Measurements from ENCODE around the gene C2CD2. TPM values are rescaled to one million over a fixed set of nuclear protein-coding genes. Genes with fewer than 3 reads are reported as not detected.
A peak's percentile ranks its signal among the peaks of the same experiment; 100 is the strongest.
"Not testable (repeated sequence)": the region's sequence is repeated elsewhere in the genome, so short reads cannot be mapped to it uniquely, and the experiment has no call there.

Gene C2CD2
- total RNA-seq, 1 donor from 2014 or later: 15.3 TPM

DNA sequence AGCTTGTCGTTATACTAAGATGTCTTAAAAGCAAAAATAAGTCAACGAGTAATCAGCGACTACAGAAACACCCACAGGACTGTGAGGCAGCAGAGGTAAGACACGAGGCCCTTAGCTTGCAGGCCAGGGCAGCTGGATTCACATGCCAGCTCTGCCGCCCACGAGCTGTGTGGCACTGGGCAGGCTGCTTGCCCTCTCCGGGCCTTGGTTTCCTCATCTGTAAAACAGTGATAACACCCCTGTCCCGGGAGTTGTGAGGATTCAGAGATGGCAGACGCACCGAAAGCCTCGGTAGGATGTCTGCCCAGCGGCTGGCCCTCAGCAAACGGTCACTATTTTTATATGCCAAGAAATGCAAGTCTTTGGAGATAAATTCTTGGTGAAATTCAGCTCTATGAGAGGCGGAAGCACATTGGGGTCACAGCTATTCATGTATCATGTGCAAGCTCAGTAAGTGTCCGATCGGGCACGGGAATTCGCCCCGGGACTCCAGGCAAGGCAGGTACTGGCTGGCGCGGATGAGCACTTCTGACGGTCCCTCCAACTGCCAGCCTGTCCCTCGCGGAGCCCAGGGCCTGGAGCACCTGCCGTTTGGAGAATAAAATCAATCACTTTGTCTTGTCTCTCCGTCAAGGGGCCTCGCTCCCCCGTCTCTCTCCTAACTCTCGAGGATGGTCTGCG is 1.1 kb downstream of the C2CD2 start:
- peaks cover 20% of the 10 kb centered on the region for H4K20me1 ChIP-seq (ENCODE audit: low read depth)
- no peak overlapping the region for H3K27ac ChIP-seq
- no peaks in the 10 kb centered on the region for H3K9me3 ChIP-seq (ENCODE audit: low read depth)
- H3K36me3 Mint-ChIP-seq: peaks cover 6% of the 10 kb centered on the region
- H3K27me3 Mint-ChIP-seq (ENCODE audit: insufficient read depth, low read depth): peaks cover 18% of the 10 kb centered on the region
- H3K9me3 Mint-ChIP-seq: no peaks in the 10 kb centered on the region
- peak overlapping the region; percentile 68 for H3K4me3 ChIP-seq
- H3K4me2 ChIP-seq: peak overlapping the region; percentile 79
- no peak overlapping the region for H3K9ac ChIP-seq
- H3K36me3 ChIP-seq: no peaks in the 10 kb centered on the region
- H2AFZ ChIP-seq (replicated peaks): peak overlapping the region; percentile 95
- H3F3A ChIP-seq (ENCODE audit: low read depth): peaks cover 39% of the 10 kb centered on the region
- H3K4me1 ChIP-seq: peaks cover 37% of the 10 kb centered on the region
- peak overlapping the region; percentile 84 for H3K4me3 Mint-ChIP-seq
- peaks cover 50% of the 10 kb centered on the region for H3K4me1 Mint-ChIP-seq
- H3K79me2 ChIP-seq (ENCODE audit: low read depth): peaks cover 35% of the 10 kb centered on the region
- peaks cover 20% of the 10 kb centered on the region for H3K27me3 ChIP-seq
- TF ChIP-seq, protein P1, sequence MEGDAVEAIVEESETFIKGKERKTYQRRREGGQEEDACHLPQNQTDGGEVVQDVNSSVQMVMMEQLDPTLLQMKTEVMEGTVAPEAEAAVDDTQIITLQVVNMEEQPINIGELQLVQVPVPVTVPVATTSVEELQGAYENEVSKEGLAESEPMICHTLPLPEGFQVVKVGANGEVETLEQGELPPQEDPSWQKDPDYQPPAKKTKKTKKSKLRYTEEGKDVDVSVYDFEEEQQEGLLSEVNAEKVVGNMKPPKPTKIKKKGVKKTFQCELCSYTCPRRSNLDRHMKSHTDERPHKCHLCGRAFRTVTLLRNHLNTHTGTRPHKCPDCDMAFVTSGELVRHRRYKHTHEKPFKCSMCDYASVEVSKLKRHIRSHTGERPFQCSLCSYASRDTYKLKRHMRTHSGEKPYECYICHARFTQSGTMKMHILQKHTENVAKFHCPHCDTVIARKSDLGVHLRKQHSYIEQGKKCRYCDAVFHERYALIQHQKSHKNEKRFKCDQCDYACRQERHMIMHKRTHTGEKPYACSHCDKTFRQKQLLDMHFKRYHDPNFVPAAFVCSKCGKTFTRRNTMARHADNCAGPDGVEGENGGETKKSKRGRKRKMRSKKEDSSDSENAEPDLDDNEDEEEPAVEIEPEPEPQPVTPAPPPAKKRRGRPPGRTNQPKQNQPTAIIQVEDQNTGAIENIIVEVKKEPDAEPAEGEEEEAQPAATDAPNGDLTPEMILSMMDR (IDR thresholded peaks at IDR 0.05): no peak
- TF ChIP-seq EZH2phosphoT487 (IDR thresholded peaks at IDR 0.05) (no peak), EZH2 (IDR thresholded peaks at IDR 0.05) (no peak)
- no peak overlapping the region for H3K27ac Mint-ChIP-seq
- peak; percentile 34 for DNase-seq (ENCODE audit: low spot score)

GRCh38 chr21:41951876-41952567 is 1.8 kb downstream of the C2CD2 start:
- peaks cover 20% of the 10 kb centered on the region for H3K27me3 ChIP-seq
- no peak overlapping the region for H2AFZ ChIP-seq (replicated peaks)
- peaks cover 37% of the 10 kb centered on the region for H3K4me1 ChIP-seq
- Mint-ChIP-seq H3K27me3 (ENCODE audit: insufficient read depth, low read depth) (peaks cover 18% of the 10 kb centered on the region), H3K36me3 (peaks cover 6% of the 10 kb centered on the region), H3K9me3 (no peaks in the 10 kb centered on the region), H3K4me1 (peaks cover 45% of the 10 kb centered on the region), H3K4me3 (peak overlapping the region; percentile 84), H3K27ac (no peak overlapping the region)
- peak overlapping the region; percentile 68 for H3K4me3 ChIP-seq
- H3K79me2 ChIP-seq (ENCODE audit: low read depth): peaks cover 35% of the 10 kb centered on the region
- peak overlapping the region; percentile 79 for H3K4me2 ChIP-seq
- no peaks in the 10 kb centered on the region for H3K9me3 ChIP-seq (ENCODE audit: low read depth)
- no peak overlapping the region for H3K27ac ChIP-seq
- H3K36me3 ChIP-seq: no peaks in the 10 kb centered on the region
- DNase-seq (ENCODE audit: low spot score): no peak
- H3F3A ChIP-seq (ENCODE audit: low read depth): peaks cover 39% of the 10 kb centered on the region
- TF ChIP-seq EZH2phosphoT487 (IDR thresholded peaks at IDR 0.05): no peak
- TF ChIP-seq, protein P1 (IDR thresholded peaks at IDR 0.05): no peak
- no peak for TF ChIP-seq EZH2 (IDR thresholded peaks at IDR 0.05)
- peaks cover 20% of the 10 kb centered on the region for H4K20me1 ChIP-seq (ENCODE audit: low read depth)
- H3K9ac ChIP-seq: no peak overlapping the region

DNA sequence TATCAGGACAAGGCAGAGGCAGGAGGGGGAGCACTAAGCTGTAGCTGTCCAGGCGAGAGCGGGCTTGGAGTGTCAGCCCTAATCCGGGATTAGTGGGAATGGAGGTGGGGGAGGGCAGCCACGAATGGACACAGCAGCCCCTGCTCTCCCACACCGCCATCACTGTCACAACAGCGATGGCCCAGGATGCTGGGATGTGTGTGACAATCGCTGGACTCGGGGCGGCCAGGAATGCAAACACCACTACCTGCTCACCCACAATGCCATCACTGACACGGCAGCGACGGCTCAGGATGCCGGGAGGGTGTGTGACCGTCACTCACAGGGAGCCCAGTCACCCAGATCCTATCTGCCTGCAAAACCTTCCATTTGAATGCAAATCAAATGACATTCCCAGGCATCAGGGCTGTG is 2.9 kb downstream of the C2CD2 start:
- H3F3A ChIP-seq (ENCODE audit: low read depth): peaks cover 39% of the 10 kb centered on the region
- DNase-seq (ENCODE audit: low spot score): peak; percentile 84
- no peak overlapping the region for H2AFZ ChIP-seq (replicated peaks)
- peaks cover 20% of the 10 kb centered on the region for H3K27me3 ChIP-seq
- Mint-ChIP-seq H3K4me3 (peak overlapping the region; percentile 64), H3K27me3 (ENCODE audit: insufficient read depth, low read depth) (peaks cover 18% of the 10 kb centered on the region), H3K36me3 (peaks cover 6% of the 10 kb centered on the region), H3K27ac (no peak overlapping the region), H3K4me1 (peaks cover 42% of the 10 kb centered on the region), H3K9me3 (no peaks in the 10 kb centered on the region)
- peaks cover 37% of the 10 kb centered on the region for H3K4me1 ChIP-seq
- H4K20me1 ChIP-seq (ENCODE audit: low read depth): peaks cover 20% of the 10 kb centered on the region
- H3K4me3 ChIP-seq: no peak overlapping the region
- no peak overlapping the region for H3K9ac ChIP-seq
- H3K27ac ChIP-seq: no peak overlapping the region
- H3K36me3 ChIP-seq: no peaks in the 10 kb centered on the region
- peaks cover 41% of the 10 kb centered on the region for H3K79me2 ChIP-seq (ENCODE audit: low read depth)
- TF ChIP-seq, protein P1 (IDR thresholded peaks at IDR 0.05): no peak
- no peak for TF ChIP-seq EZH2phosphoT487 (IDR thresholded peaks at IDR 0.05)
- no peak for TF ChIP-seq EZH2 (IDR thresholded peaks at IDR 0.05)
- H3K4me2 ChIP-seq: peak overlapping the region; percentile 79
- no peaks in the 10 kb centered on the region for H3K9me3 ChIP-seq (ENCODE audit: low read depth)

DNA sequence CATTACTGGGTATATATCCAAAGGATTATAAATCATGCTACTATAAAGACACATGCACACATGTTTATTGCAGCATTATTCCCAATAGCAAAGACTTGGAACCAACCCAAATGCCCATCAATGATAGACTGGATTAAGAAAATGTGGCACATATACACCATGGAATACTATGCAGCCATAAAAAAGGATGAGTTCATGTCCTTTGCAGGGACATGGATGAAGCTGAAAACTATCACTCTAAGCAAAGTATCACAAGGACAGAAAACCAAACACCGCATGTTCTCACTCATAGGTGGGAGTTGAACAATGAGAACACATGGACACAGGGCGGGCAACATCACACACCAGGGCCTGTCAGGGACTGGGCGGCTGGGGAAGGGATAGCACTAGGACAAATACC is 4.2 kb downstream of the C2CD2 start:
- H3K27ac Mint-ChIP-seq: peak overlapping the region; percentile 39
- not testable (repeated sequence) for H3K4me2 ChIP-seq; DNase-seq (ENCODE audit: low spot score); H3K9me3 Mint-ChIP-seq; H2AFZ ChIP-seq (replicated peaks); H3K9me3 ChIP-seq (ENCODE audit: low read depth); H3K27ac ChIP-seq; H3K36me3 Mint-ChIP-seq; H3K9ac ChIP-seq; H3K4me3 ChIP-seq; H3K4me3 Mint-ChIP-seq; H3K36me3 ChIP-seq; H3K27me3 Mint-ChIP-seq (ENCODE audit: insufficient read depth, low read depth)
- peaks cover 30% of the 10 kb centered on the region for H3K4me1 Mint-ChIP-seq
- Histone ChIP-seq H3F3A (ENCODE audit: low read depth) (peaks cover 30% of the 10 kb centered on the region), H4K20me1 (ENCODE audit: low read depth) (peaks cover 20% of the 10 kb centered on the region), H3K79me2 (ENCODE audit: low read depth) (peaks cover 41% of the 10 kb centered on the region), H3K27me3 (peaks cover 20% of the 10 kb centered on the region), H3K4me1 (peaks cover 37% of the 10 kb centered on the region)

Data from neural progenitor cell (in vitro differentiated cells).